Measurements from ENCODE around the gene OR5AR1.
"Not testable (repeated sequence)": the region's sequence is repeated elsewhere in the genome, so short reads cannot be mapped to it uniquely, and the experiment has no call there.

Gene OR5AR1

GRCh38 chr11:56663386-56663785 is at the start of gene OR5AR1:
OR5AR1 (plus strand) TSS chr11:56663686; CDS start chr11:56663686, 0 bp downstream.
- DNase-seq (ENCODE audit: low read depth in 2 of 2), result no peak

- DNase-seq (ENCODE audit: low read depth in 2 of 2), result no peak
Measured at GRCh38 chr11:56624661-56625110, 38.8 kb upstream of the OR5AR1 start.

GRCh38 chr11:56625946-56626345 is 37.5 kb upstream of the OR5AR1 start:
- no peak for DNase-seq (ENCODE audit: low read depth in 2 of 2)

GRCh38 chr11:56632329-56632728 is 31.2 kb upstream of the OR5AR1 start:
- DNase-seq (ENCODE audit: low read depth in 2 of 2), result no peak

GRCh38 chr11:56636861-56637260 is 26.6 kb upstream of the OR5AR1 start:
- DNase-seq (ENCODE audit: low read depth in 2 of 2), result no peak

GRCh38 chr11:56637500-56637899 is 26.0 kb upstream of the OR5AR1 start:
- no peak for DNase-seq (ENCODE audit: low read depth in 2 of 2)

GRCh38 chr11:56642339-56642738 is 21.1 kb upstream of the OR5AR1 start, which contains the start of gene OR5AP2:
OR5AP2 (minus strand) TSS chr11:56642439; CDS start chr11:56642439, 0 bp downstream.
- DNase-seq (ENCODE audit: low read depth in 2 of 2), result no peak

GRCh38 chr11:56659755-56660154 is 3.7 kb upstream of the OR5AR1 start:
- no peak for DNase-seq (ENCODE audit: low read depth in 2 of 2)

GRCh38 chr11:56670984-56671383 is 7.5 kb downstream of the OR5AR1 start:
- no peak for DNase-seq (ENCODE audit: low read depth in 2 of 2)

GRCh38 chr11:56688554-56689100 is 25.1 kb downstream of the OR5AR1 start:
- no peak for DNase-seq (ENCODE audit: low read depth in 2 of 2)

GRCh38 chr11:56691179-56691578 is 27.7 kb downstream of the OR5AR1 start:
- not testable (repeated sequence) for DNase-seq (ENCODE audit: low read depth in 2 of 2)

- no peak for DNase-seq (ENCODE audit: low read depth in 2 of 2)
Measured at GRCh38 chr11:56693428-56693827, 29.9 kb downstream of the OR5AR1 start.

- no peak for DNase-seq (ENCODE audit: low read depth in 2 of 2)
Measured at GRCh38 chr11:56698795-56699194, 35.3 kb downstream of the OR5AR1 start, which contains the start of gene OR9G1. OR9G1 (plus strand) TSS chr11:56699095; CDS start chr11:56700388, 1,293 bp downstream.

GRCh38 chr11:56700242-56700913 is 36.9 kb downstream of the OR5AR1 start:
- no peak for DNase-seq (ENCODE audit: low read depth in 2 of 2)

- DNase-seq (ENCODE audit: low read depth in 2 of 2), result no peak
Measured at GRCh38 chr11:56700914-56701485, 37.5 kb downstream of the OR5AR1 start.

GRCh38 chr11:56705784-56706396 is 42.4 kb downstream of the OR5AR1 start:
- DNase-seq (ENCODE audit: low read depth in 2 of 2), result no peak

- DNase-seq (ENCODE audit: low read depth in 2 of 2), result no peak
Measured at GRCh38 chr11:56706486-56706885, 43.0 kb downstream of the OR5AR1 start.

- no peak for DNase-seq (ENCODE audit: low read depth in 2 of 2)
Measured at GRCh38 chr11:56714206-56714605, 50.7 kb downstream of the OR5AR1 start.

Data from activated CD4-positive, alpha-beta T cell treated with anti-CD3 and anti-CD28 coated beads for 24 hours (primary cell).